ENCODE data around the gene LTC4S. TPM values are rescaled to one million over a fixed set of nuclear protein-coding genes. Genes with fewer than 3 reads are reported as not detected.

Gene LTC4S
- polyA plus RNA-seq, 1 experiment = 0.40 TPM

GRCh38 chr5:179795863-179796833 is 2.4 kb downstream of the LTC4S start:
- TF ChIP-seq CTCF (IDR thresholded peaks at IDR 0.05; ENCODE audit: low read depth, low read length) = peak; percentile 51
- ChIA-PET POLR2A (interaction anchor here (0.6 kb wide), 1 partner anchor 27 kb away, joined by 12 read pairs; no protein-coding TSS in a partner anchor), CTCF (interaction anchor here (0.6 to 2.2 kb wide), 13 partner anchors 8 to 176 kb away, joined by 3 to 11 read pairs (median 4); no protein-coding TSS in a partner anchor)
- H3K9me3 ChIP-seq (ENCODE audit: control insufficient read depth, insufficient read depth, low read length) = no peaks in the 10 kb centered on the region; the same call in 1 of the 2 replicates
- H3K27me3 ChIP-seq (ENCODE audit: control insufficient read depth, insufficient read depth, low read length) = no peaks in the 10 kb centered on the region
- no peak for DNase-seq (ENCODE audit: low read depth, low spot score)
- H3K4me3 ChIP-seq (ENCODE audit: low read depth, low read length) = peak overlapping the region; percentile 60
- H3K27ac ChIP-seq (ENCODE audit: low read depth, low read length) = peak overlapping the region; percentile 52

- Histone ChIP-seq H3K27ac (ENCODE audit: low read depth, low read length) (peak overlapping the region; percentile 52), H3K4me3 (ENCODE audit: low read depth, low read length) (no peak overlapping the region; the same call in 1 of the 2 replicates), H3K27me3 (ENCODE audit: control insufficient read depth, insufficient read depth, low read length) (no peaks in the 10 kb centered on the region), H3K9me3 (ENCODE audit: control insufficient read depth, insufficient read depth, low read length) (no peaks in the 10 kb centered on the region; the same call in 1 of the 2 replicates)
- no peak for DNase-seq (ENCODE audit: low read depth, low spot score)
- CTCF ChIA-PET = interaction anchor here (0.7 to 2.2 kb wide), 4 partner anchors 17 to 176 kb away, joined by 3 to 11 read pairs (median 3); no protein-coding TSS in a partner anchor
- TF ChIP-seq CTCF (IDR thresholded peaks at IDR 0.05; ENCODE audit: low read depth, low read length) = no peak
- POLR2A ChIA-PET = interaction anchor here (0.6 kb wide), 2 partner anchors 26 to 29 kb away, joined by 3 to 12 read pairs; no protein-coding TSS in a partner anchor
Observed at GRCh38 chr5:179796877-179797608, 3.3 kb downstream of the LTC4S start.

- TF ChIP-seq CTCF (IDR thresholded peaks at IDR 0.05; ENCODE audit: low read depth, low read length) = no peak
- ChIA-PET CTCF (interaction anchor here (0.7 to 2.2 kb wide), 2 partner anchors 18 to 35 kb away, joined by 3 to 11 read pairs; no protein-coding TSS in a partner anchor), POLR2A (no interaction called here)
- Histone ChIP-seq H3K9me3 (ENCODE audit: control insufficient read depth, insufficient read depth, low read length) (no peaks in the 10 kb centered on the region; the same call in 1 of the 2 replicates), H3K4me3 (ENCODE audit: low read depth, low read length) (no peak overlapping the region), H3K27ac (ENCODE audit: low read depth, low read length) (no peak overlapping the region), H3K27me3 (ENCODE audit: control insufficient read depth, insufficient read depth, low read length) (no peaks in the 10 kb centered on the region)
- DNase-seq (ENCODE audit: low read depth, low spot score) = no peak
Observed at GRCh38 chr5:179797741-179798140, 4.0 kb downstream of the LTC4S start.

- POLR2A ChIA-PET = no interaction called here
- TF ChIP-seq CTCF (IDR thresholded peaks at IDR 0.05; ENCODE audit: low read depth, low read length) = no peak
- Histone ChIP-seq H3K4me3 (ENCODE audit: low read depth, low read length) (no peak overlapping the region), H3K27ac (ENCODE audit: low read depth, low read length) (no peak overlapping the region), H3K9me3 (ENCODE audit: control insufficient read depth, insufficient read depth, low read length) (no peaks in the 10 kb centered on the region; the same call in 1 of the 2 replicates), H3K27me3 (ENCODE audit: control insufficient read depth, insufficient read depth, low read length) (no peaks in the 10 kb centered on the region)
- DNase-seq (ENCODE audit: low read depth, low spot score) = no peak
- CTCF ChIA-PET = no interaction called here
Observed at GRCh38 chr5:179798144-179798770, 4.5 kb downstream of the LTC4S start.

Data from AG04450 (cell line).